HG03064 (cell line): ENCODE measurements around the gene RSPH9.

Experiments used
- ATAC-seq: cut with Tn5 transposase; IDR thresholded peaks from one replicate; pipeline ENCODE4 v1.9.1; 2021; ENCODE audit warnings: low read depth; ENCODE audit not compliant: unreplicated experiment

The RSPH9 gene

DNA sequence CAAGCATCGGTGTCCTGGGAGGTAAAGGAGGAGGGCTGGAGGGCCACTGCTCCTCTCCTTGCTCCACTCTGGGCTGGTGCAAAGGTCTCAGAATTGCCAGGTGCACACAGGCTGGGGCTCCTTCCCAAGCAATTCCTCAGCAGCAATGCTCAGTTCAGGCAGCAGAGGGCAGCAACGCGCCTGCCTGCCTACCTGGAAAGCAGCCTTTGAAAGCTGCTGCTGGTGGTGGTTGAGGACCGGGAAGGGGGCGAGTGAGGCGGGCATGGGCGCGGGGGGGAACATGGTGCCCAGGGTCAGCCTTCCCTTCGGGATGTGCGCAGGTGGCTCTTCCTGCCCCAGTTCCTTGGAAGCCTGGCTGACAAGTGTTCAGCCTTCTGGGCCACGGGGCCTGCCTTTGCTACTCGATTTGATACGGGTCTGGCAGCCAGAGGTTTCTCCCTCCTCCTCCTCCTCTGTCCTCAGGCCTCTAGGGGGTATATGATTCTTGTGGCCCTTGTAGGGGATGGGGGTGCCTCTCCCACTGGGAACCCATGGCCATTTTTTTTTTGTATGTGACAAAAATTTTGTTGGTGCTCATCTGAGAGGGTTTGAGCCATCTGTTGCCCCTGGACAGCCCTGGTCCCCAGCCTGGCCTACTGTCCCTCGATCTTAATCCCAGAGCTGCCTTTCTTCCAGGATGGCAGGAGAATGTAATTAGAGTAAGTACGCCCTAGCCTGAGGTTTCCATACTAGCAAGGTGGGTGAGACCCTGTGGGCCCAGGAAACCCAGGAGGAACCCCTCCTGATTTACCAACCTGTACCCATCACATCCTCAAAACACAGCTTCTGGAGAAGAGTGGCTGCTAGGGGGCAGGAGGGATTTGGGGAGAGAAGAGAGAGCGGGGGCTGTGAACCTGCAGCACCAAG lies 22.7 kb downstream of the RSPH9 start:
- ATAC-seq: peak; percentile 55

GRCh38 chr6:43668151-43669028 lies 23.6 kb downstream of the RSPH9 start:
- ATAC-seq: no peak

GRCh38 chr6:43669050-43669921 lies 24.4 kb downstream of the RSPH9 start:
- no peak for ATAC-seq

DNA sequence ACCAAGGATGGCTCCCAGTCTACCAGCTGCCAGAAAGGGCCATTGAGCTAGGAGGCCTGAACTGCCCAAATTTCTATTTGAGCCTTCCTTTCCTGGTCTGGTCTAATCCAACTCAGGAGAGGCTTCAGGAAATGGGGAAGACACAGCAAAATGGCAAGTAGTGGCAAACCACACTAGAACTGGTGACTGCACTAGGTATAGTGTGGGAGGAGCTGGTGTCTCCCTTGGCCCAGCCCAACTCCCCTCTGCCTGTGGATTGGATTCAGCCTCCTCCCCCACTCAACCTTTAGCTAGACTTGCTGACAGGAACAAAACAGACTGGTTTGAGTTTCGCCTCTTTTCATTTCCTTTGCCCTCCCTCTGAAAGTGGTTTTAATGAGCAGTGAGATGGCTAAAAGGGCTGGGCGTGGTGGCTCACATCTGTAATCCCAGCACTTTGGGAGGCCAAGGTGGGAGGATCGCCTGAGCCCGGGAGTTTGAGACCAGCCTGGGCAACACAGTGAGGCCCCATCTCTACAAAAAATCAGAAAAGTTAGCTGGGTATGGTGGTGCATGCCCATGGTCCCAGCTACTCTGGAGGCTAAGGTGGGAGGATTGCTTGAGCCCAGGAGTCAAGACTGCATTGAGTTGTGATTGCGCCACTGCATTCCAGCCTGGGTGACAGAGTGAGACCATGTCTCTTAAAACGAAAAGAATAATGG lies 25.2 kb downstream of the RSPH9 start:
- ATAC-seq: no peak

- no peak for ATAC-seq
These were observed 25.8 kb downstream of the RSPH9 start for GRCh38 chr6:43670623-43670986.

- no peak for ATAC-seq
These were observed 26.4 kb downstream of the RSPH9 start for GRCh38 chr6:43671011-43671800.

DNA sequence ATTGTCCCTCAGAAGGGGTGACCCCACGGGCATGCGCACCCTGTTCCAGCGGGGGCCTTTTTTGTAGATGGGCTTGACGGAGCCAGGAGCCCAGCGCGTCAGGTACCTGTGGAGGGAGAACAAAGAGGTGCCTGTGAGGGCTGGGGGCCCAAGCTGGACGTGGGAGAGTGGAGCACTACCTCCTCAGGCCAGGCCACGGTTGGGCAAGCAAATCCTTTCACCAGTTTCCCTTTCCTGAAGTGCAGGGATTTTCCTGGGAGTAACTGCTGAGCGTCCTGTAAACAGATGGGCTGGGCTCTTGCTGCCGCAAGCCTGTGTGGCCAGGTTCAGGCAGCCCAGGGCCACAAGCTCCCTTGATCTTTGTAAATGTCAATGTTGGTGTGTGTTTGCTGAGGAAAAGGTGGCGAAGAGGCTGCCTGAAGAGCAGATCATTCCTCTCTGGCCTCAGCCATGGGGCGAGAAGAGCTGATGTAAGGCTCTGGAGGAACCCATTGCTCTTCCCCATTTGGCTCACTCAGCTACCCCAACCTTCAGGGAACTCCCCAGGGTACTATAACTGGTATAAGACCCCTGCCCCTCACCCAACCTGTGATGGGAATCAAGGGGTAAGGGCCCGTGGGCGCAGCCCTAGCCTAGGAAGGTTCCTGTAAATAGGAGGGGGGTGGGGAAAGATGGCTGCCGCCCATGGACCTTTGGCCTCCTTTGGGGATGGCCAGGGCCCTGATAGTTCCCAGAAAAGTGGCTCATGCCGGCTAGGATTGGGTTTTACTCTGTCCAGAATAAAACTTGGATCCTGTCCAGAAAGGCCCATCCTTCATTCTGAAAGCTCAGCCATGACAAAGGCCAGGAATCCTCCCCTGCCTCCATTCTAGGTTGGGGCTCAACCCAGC lies 27.2 kb downstream of the RSPH9 start:
- ATAC-seq: no peak

- no peak for ATAC-seq
These were observed 28.7 kb downstream of the RSPH9 start for GRCh38 chr6:43673444-43674084.

GRCh38 chr6:43674291-43674690 lies 29.5 kb downstream of the RSPH9 start:
- ATAC-seq: no peak

GRCh38 chr6:43674921-43675320 lies 30.1 kb downstream of the RSPH9 start:
- ATAC-seq: no peak

- ATAC-seq: no peak
These were observed 32.2 kb downstream of the RSPH9 start for GRCh38 chr6:43676962-43677606.

GRCh38 chr6:43677759-43678158 lies 32.9 kb downstream of the RSPH9 start:
- ATAC-seq: no peak

GRCh38 chr6:43678341-43678740 lies 33.5 kb downstream of the RSPH9 start:
- no peak for ATAC-seq

GRCh38 chr6:43679057-43679456 lies 34.2 kb downstream of the RSPH9 start:
- ATAC-seq: no peak

DNA sequence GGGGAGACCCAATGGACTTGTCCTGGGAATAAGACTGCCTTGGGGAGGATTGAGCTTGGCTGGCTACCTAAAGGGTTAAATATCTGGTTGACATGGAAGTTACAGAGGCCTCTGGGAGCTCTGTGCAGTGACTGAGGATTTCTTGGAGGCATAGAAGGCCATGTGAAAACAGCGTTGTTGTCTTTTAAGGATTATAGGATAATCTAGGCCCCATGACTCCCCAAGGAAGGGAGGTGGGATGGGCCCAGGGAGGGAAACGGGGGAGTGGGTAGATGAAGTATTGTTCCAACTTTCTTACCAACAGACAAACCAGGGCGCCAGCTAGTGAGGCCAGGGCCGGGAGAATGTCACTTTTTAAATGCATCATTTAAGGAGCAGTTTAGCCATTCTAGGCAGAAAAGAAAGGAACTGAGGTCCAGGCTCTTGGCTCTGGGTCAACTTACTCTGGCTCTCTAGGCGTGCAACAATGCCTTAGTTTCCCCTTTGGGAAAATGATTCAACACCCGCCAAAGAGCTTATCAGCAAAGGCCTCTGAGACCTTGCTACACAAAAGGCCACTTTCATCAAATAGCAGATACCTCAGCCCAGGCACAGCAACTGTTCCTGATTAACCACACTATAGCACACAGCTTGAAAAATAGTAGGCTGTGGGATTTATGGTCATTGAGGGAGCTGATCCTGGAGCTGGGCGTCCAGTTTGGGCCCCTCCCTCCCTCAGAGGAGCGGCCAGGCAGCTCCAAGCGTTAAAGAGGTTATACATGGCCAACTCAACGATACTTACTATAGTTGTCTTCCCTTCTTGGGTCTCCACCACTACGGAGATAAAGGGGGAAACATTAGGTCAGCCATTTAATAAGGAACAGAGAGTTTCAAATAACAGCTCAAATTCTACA lies 35.7 kb downstream of the RSPH9 start:
- ATAC-seq: no peak

DNA sequence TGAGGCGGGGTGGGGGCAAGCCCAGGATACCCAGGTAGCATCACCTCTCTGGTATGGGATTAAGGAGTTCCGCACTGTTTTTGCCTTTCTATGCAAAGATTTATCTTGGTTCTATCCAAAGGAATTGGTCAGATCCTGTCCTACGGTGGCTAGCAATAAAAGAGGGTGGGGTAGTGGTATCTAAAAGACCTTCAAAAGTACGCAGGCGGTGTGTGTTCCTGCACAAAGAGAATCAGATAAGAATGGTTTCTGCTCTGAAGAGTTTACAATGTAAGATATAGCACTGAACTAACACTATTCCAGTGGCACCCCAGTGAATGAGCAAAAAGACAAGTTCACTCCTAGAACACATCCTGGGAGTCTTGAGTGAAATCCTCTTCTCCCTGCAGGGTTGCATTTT lies 36.5 kb downstream of the RSPH9 start:
- no peak for ATAC-seq
